PC-9 (cell line): ENCODE data around the gene SEZ6L.

Experiments used
- EZH2 ChIP-seq: fragments of 200-600 bp; sonication (generic); IDR thresholded peaks from 2 replicates; pipeline ENCODE4 v1.8.0; 2017; ENCODE audit warnings: antibody characterized with exemption, low read depth
- TF ChIP-seq, protein P1 (sequence below): fragments of 200-600 bp; sonication (generic); conservative IDR thresholded peaks from 2 replicates; pipeline ENCODE4 v1.6.1; 2017; ENCODE audit warnings: mixed run types, antibody characterized with exemption, mild to moderate bottlenecking, moderate library complexity

DNA sequence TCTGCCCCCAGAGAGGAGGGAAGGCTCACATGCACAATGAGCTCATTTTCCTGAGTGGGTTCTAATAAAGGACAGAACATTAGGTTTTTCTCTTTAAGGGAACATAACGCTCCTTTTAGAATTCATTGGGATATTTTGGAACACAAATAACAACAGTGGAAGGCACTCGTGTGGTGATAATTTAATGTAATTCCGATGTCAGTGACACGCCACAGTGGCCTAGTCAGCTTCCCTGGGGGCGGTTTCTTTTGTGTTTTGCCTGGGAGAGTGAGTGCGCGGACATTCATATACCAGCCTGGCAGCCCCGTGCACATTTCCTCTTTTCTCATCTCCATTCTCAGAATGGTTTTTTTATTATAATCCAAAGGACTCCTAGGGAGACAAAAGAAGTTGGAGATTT, 41.1 kb downstream of the SEZ6L start:
- TF ChIP-seq, protein P1, sequence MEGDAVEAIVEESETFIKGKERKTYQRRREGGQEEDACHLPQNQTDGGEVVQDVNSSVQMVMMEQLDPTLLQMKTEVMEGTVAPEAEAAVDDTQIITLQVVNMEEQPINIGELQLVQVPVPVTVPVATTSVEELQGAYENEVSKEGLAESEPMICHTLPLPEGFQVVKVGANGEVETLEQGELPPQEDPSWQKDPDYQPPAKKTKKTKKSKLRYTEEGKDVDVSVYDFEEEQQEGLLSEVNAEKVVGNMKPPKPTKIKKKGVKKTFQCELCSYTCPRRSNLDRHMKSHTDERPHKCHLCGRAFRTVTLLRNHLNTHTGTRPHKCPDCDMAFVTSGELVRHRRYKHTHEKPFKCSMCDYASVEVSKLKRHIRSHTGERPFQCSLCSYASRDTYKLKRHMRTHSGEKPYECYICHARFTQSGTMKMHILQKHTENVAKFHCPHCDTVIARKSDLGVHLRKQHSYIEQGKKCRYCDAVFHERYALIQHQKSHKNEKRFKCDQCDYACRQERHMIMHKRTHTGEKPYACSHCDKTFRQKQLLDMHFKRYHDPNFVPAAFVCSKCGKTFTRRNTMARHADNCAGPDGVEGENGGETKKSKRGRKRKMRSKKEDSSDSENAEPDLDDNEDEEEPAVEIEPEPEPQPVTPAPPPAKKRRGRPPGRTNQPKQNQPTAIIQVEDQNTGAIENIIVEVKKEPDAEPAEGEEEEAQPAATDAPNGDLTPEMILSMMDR: no peak
- TF ChIP-seq EZH2: no peak
